Hepatocyte (in vitro differentiated cells): ENCODE results near the gene ZBTB20. TPM values are rescaled to one million over a fixed set of nuclear protein-coding genes. Genes with fewer than 3 reads are reported as not detected.
A peak's percentile ranks its signal among the peaks of the same experiment; 100 is the strongest.

Experiments used
- DNase-seq: peaks from one replicate; pipeline ENCODE4 v3.0.0-alpha.2; 2016; ENCODE audit warnings: low spot score
- H2AFZ ChIP-seq: fragments of 200-600 bp; sonication (generic); 2 replicates; pipeline ENCODE4 v1.6.0; 2016; ENCODE audit warnings: antibody characterized with exemption, mild to moderate bottlenecking
- H3K27ac ChIP-seq: fragments of 200-600 bp; sonication (generic); 2 replicates; pipeline ENCODE4 v1.5.1; 2016; ENCODE audit warnings: mild to moderate bottlenecking
- H3K27me3 ChIP-seq: fragments of 200-600 bp; sonication (generic); 2 replicates; pipeline ENCODE4 v1.6.1; 2016
- H3K36me3 ChIP-seq: fragments of 200-600 bp; sonication (generic); replicated peaks from 2 replicates; pipeline ENCODE4 v1.5.1; 2016; ENCODE audit warnings: low read depth; ENCODE audit not compliant: insufficient read depth
- H3K4me1 ChIP-seq: fragments of 200-600 bp; sonication (generic); 2 replicates; pipeline ENCODE4 v1.5.1; 2016; ENCODE audit warnings: mild to moderate bottlenecking, moderate library complexity; ENCODE audit not compliant: insufficient read depth
- H3K4me2 ChIP-seq: fragments of 200-600 bp; sonication (generic); 2 replicates; pipeline ENCODE4 v1.6.0; 2016
- H3K4me3 ChIP-seq: fragments of 200-600 bp; sonication (generic); 2 replicates; pipeline ENCODE4 v1.5.1; 2016; ENCODE audit warnings: mild to moderate bottlenecking
- H3K79me2 ChIP-seq: fragments of 200-600 bp; sonication (generic); 2 replicates; pipeline ENCODE4 v1.6.0; 2017; ENCODE audit warnings: mild to moderate bottlenecking
- H3K9me2 ChIP-seq: fragments of 200-600 bp; sonication (generic); replicated peaks from 2 replicates; pipeline ENCODE4 v1.6.0; 2017; ENCODE audit warnings: mild to moderate bottlenecking; ENCODE audit not compliant: insufficient read depth
- H3K9me3 ChIP-seq: fragments of 200-600 bp; sonication (generic); 2 replicates; pipeline ENCODE4 v1.5.1; 2016; ENCODE audit warnings: low read depth, mild to moderate bottlenecking
- H4K20me1 ChIP-seq: fragments of 200-600 bp; sonication (generic); 2 replicates; pipeline ENCODE4 v1.6.0; 2016; ENCODE audit warnings: mild to moderate bottlenecking; ENCODE audit not compliant: insufficient read depth, poor library complexity, severe bottlenecking
- EZH2 ChIP-seq: fragments of 200-600 bp; sonication (generic); IDR thresholded peaks from 2 replicates; pipeline ENCODE4 v1.6.1; 2016; ENCODE audit warnings: antibody characterized with exemption, mild to moderate bottlenecking, borderline replicate concordance
- EZH2phosphoT487 ChIP-seq: fragments of 200-600 bp; sonication (generic); IDR thresholded peaks from one replicate; pipeline ENCODE4 v1.6.1; 2018; ENCODE audit warnings: antibody characterized with exemption, mild to moderate bottlenecking, low read depth, moderate library complexity; ENCODE audit not compliant: unreplicated experiment, severe bottlenecking
- WGBS: methylation state at CpG from one replicate; pipeline ENCODE4 v1.1.6; 2016; ENCODE audit warnings: low lambda C conversion rate; ENCODE audit errors: missing lambda C conversion rate; 5-methylcytosine and 5-hydroxymethylcytosine counted together
- polyA plus RNA-seq: library from polyadenylated mRNA; unstranded; fragments of >200 nt; fragmentation: Nextera tagmentation; extraction: Ambion mirVana; gene quantifications from 2 replicates; pipeline ENCODE4 v1.2.1, GENCODE V29; 2016
- total RNA-seq: library from RNA; depleted of rRNA; stranded (reverse); fragments of >200 nt; gene quantifications from 2 replicates; pipeline ENCODE4 v1.2.3, GENCODE V29; 2014
- TF ChIP-seq, protein P1 (sequence below): fragments of 200-600 bp; sonication (generic); IDR thresholded peaks from 2 replicates; pipeline ENCODE4 v1.5.1; 2016; ENCODE audit warnings: antibody characterized with exemption, mild to moderate bottlenecking; ENCODE audit not compliant: poor library complexity

Gene ZBTB20
- total and polyA plus RNA-seq, 2 experiments from 2014 or later, result 25.8 to 28.0 TPM

- Histone ChIP-seq H2AFZ (no peak overlapping the region), H3K27ac (peak overlapping the region; percentile 79), H3K27me3 (no peaks in the 10 kb centered on the region), H3K36me3 (no peaks in the 10 kb centered on the region), H3K4me2 (peak overlapping the region; percentile 48), H4K20me1 (no peaks in the 10 kb centered on the region), H3K9me2 (no peaks in the 10 kb centered on the region), H3K79me2 (peaks cover 3% of the 10 kb centered on the region), H3K4me3 (no peak overlapping the region), H3K4me1 (peaks cover 21% of the 10 kb centered on the region), H3K9me3 (no peaks in the 10 kb centered on the region)
- DNase-seq, result peak; percentile 62
- no peak for TF ChIP-seq EZH2
- TF ChIP-seq EZH2phosphoT487, result no peak
- TF ChIP-seq, protein P1, sequence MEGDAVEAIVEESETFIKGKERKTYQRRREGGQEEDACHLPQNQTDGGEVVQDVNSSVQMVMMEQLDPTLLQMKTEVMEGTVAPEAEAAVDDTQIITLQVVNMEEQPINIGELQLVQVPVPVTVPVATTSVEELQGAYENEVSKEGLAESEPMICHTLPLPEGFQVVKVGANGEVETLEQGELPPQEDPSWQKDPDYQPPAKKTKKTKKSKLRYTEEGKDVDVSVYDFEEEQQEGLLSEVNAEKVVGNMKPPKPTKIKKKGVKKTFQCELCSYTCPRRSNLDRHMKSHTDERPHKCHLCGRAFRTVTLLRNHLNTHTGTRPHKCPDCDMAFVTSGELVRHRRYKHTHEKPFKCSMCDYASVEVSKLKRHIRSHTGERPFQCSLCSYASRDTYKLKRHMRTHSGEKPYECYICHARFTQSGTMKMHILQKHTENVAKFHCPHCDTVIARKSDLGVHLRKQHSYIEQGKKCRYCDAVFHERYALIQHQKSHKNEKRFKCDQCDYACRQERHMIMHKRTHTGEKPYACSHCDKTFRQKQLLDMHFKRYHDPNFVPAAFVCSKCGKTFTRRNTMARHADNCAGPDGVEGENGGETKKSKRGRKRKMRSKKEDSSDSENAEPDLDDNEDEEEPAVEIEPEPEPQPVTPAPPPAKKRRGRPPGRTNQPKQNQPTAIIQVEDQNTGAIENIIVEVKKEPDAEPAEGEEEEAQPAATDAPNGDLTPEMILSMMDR, result no peak
- WGBS, result 55% methylated on average over 3 of the region's 3 CpGs
Measured at GRCh38 chr3:114706591-114707232, 440.4 kb downstream of the ZBTB20 start.

GRCh38 chr3:114700637-114701234 is 446.4 kb downstream of the ZBTB20 start:
- Histone ChIP-seq H2AFZ (no peak overlapping the region), H3K4me2 (no peak overlapping the region), H3K27ac (no peak overlapping the region), H3K9me2 (no peaks in the 10 kb centered on the region), H3K27me3 (no peaks in the 10 kb centered on the region), H3K36me3 (no peaks in the 10 kb centered on the region), H3K4me1 (no peaks in the 10 kb centered on the region), H3K4me3 (no peak overlapping the region), H3K9me3 (no peaks in the 10 kb centered on the region), H3K79me2 (peaks cover 3% of the 10 kb centered on the region), H4K20me1 (no peaks in the 10 kb centered on the region)
- TF ChIP-seq, protein P1, result no peak
- TF ChIP-seq EZH2 (no peak), EZH2phosphoT487 (no peak)
- no peak for DNase-seq
- WGBS, result 91% methylated on average over 1 of the region's 1 CpG

GRCh38 chr3:114698146-114699105 is 448.7 kb downstream of the ZBTB20 start:
- Histone ChIP-seq H3K4me2 (no peak overlapping the region), H3K27ac (no peak overlapping the region), H3K36me3 (no peaks in the 10 kb centered on the region), H3K27me3 (no peaks in the 10 kb centered on the region), H3K4me1 (no peaks in the 10 kb centered on the region), H3K4me3 (no peak overlapping the region), H2AFZ (no peak overlapping the region), H3K9me2 (no peaks in the 10 kb centered on the region), H4K20me1 (no peaks in the 10 kb centered on the region), H3K9me3 (no peaks in the 10 kb centered on the region), H3K79me2 (no peaks in the 10 kb centered on the region)
- TF ChIP-seq, protein P1, result no peak
- TF ChIP-seq EZH2 (no peak), EZH2phosphoT487 (no peak)
- DNase-seq, result no peak
- WGBS, result 77% methylated on average over 5 of the region's 5 CpGs
